ENCODE data around the gene CLIP2.

The CLIP2 gene

GRCh38 chr7:74452748-74453321 is 163.6 kb downstream of the CLIP2 start:
- H3K9me3 ChIP-seq (ENCODE audit: insufficient read depth, low read length, severe bottlenecking) = no peaks in the 10 kb centered on the region
- ATAC-seq (ENCODE audit: insufficient read depth, low read depth) (no peak), DNase-seq (no peak)
- peak overlapping the region; percentile 65; the same call in 1 of the 2 replicates for H2AFZ ChIP-seq (ENCODE audit: low read depth, low read length)
- H3K36me3 ChIP-seq (ENCODE audit: insufficient read depth, low read length) = no peaks in the 10 kb centered on the region
- H3K27ac ChIP-seq (ENCODE audit: low read length) = peak overlapping the region; percentile 59
- no peaks in the 10 kb centered on the region for H4K20me1 ChIP-seq (ENCODE audit: insufficient read depth, low read length)
- H3K4me2 ChIP-seq (ENCODE audit: insufficient read depth, low read length) = peak overlapping the region; percentile 66
- peaks cover 27% of the 10 kb centered on the region for H3K4me1 ChIP-seq (ENCODE audit: insufficient read depth, low read length)
- H3K4me3 ChIP-seq (ENCODE audit: low read depth in 1 of 2, low read length in 2 of 2) = peak overlapping the region in 1 of 2 experiments; percentile 60; a peak in 2 of 4 replicates
- peak overlapping the region; percentile 68 for H3K9ac ChIP-seq (ENCODE audit: low read depth, low read length)
- H3K27me3 ChIP-seq (ENCODE audit: insufficient read depth, low read length, poor library complexity) = no peaks in the 10 kb centered on the region
- H3K79me2 ChIP-seq (ENCODE audit: insufficient read depth, low read length) = peaks cover 30% of the 10 kb centered on the region
- TF ChIP-seq EZH2 (IDR thresholded peaks at IDR 0.05; ENCODE audit: borderline replicate concordance, low read depth, low read length, severe bottlenecking) = no peak
- no peak for TF ChIP-seq CTCF (IDR thresholded peaks at IDR 0.05; ENCODE audit: borderline replicate concordance, extremely low read depth, low read length, poor library complexity, severe bottlenecking)

- Histone ChIP-seq H3K27ac (ENCODE audit: low read length) (peak within 1 kb of the TSS; percentile 59), H2AFZ (ENCODE audit: low read depth, low read length) (peak within 1 kb of the TSS; percentile 65), H3K9ac (ENCODE audit: low read depth, low read length) (peak within 1 kb of the TSS; percentile 68), H3K9me3 (ENCODE audit: insufficient read depth, low read length, severe bottlenecking) (no peaks in the 10 kb centered on the region), H4K20me1 (ENCODE audit: insufficient read depth, low read length) (no peaks in the 10 kb centered on the region), H3K36me3 (ENCODE audit: insufficient read depth, low read length) (no peaks in the 10 kb centered on the region), H3K79me2 (ENCODE audit: insufficient read depth, low read length) (peaks cover 36% of the 10 kb centered on the region), H3K27me3 (ENCODE audit: insufficient read depth, low read length, poor library complexity) (no peaks in the 10 kb centered on the region), H3K4me3 (ENCODE audit: low read depth in 1 of 2, low read length in 2 of 2) (peak within 1 kb of the TSS; percentile 23 to 60; a peak in 3 of 4 replicates), H3K4me2 (ENCODE audit: insufficient read depth, low read length) (peak within 1 kb of the TSS; percentile 66), H3K4me1 (ENCODE audit: insufficient read depth, low read length) (peaks cover 27% of the 10 kb centered on the region)
- TF ChIP-seq EZH2 (IDR thresholded peaks at IDR 0.05; ENCODE audit: borderline replicate concordance, low read depth, low read length, severe bottlenecking) = no peak
- TF ChIP-seq CTCF (IDR thresholded peaks at IDR 0.05; ENCODE audit: borderline replicate concordance, extremely low read depth, low read length, poor library complexity, severe bottlenecking) = no peak
- DNase-seq (peak; percentile 78), ATAC-seq (ENCODE audit: insufficient read depth, low read depth) (peak; percentile 84)
These were observed 164.3 kb downstream of the CLIP2 start, which contains the start of gene GTF2IRD1 for GRCh38 chr7:74453322-74454011. Gene GTF2IRD1 (plus strand): TSS chr7:74453906. CDS start chr7:74508081, 54,175 bp downstream.

- Histone ChIP-seq H3K27me3 (ENCODE audit: insufficient read depth, low read length, poor library complexity) (no peaks in the 10 kb centered on the region), H3K36me3 (ENCODE audit: insufficient read depth, low read length) (no peaks in the 10 kb centered on the region), H2AFZ (ENCODE audit: low read depth, low read length) (no peak overlapping the region), H3K4me1 (ENCODE audit: insufficient read depth, low read length) (peaks cover 27% of the 10 kb centered on the region), H3K9me3 (ENCODE audit: insufficient read depth, low read length, severe bottlenecking) (no peaks in the 10 kb centered on the region), H3K4me2 (ENCODE audit: insufficient read depth, low read length) (peak overlapping the region; percentile 60), H3K9ac (ENCODE audit: low read depth, low read length) (peak overlapping the region; percentile 68), H3K27ac (ENCODE audit: low read length) (peak overlapping the region; percentile 18; the same call in 1 of the 2 replicates), H4K20me1 (ENCODE audit: insufficient read depth, low read length) (0 out of 2 replicates have a peak, but pooled peaks cover 3% of the 10 kb centered on the region), H3K4me3 (ENCODE audit: low read depth in 1 of 2, low read length in 2 of 2) (peak overlapping the region; percentile 23 to 56; a peak in 3 of 4 replicates), H3K79me2 (ENCODE audit: insufficient read depth, low read length) (peaks cover 36% of the 10 kb centered on the region)
- TF ChIP-seq EZH2 (IDR thresholded peaks at IDR 0.05; ENCODE audit: borderline replicate concordance, low read depth, low read length, severe bottlenecking) (no peak), CTCF (IDR thresholded peaks at IDR 0.05; ENCODE audit: borderline replicate concordance, extremely low read depth, low read length, poor library complexity, severe bottlenecking) (no peak)
- ATAC-seq (ENCODE audit: insufficient read depth, low read depth) (no peak), DNase-seq (no peak)
These were observed 165.1 kb downstream of the CLIP2 start for GRCh38 chr7:74454021-74454924.
